Naive B cell (primary cell): ENCODE results near the gene USP36. TPM values are rescaled to one million over a fixed set of nuclear protein-coding genes. Genes with fewer than 3 reads are reported as not detected.
"Not testable (repeated sequence)": the region's sequence is repeated elsewhere in the genome, so short reads cannot be mapped to it uniquely, and the experiment has no call there.

Source experiments
- ATAC-seq, 2 donors: fragments of 150-1000 bp; cut with Tn5 transposase; 2 replicates each; pipeline ENCODE4 v1.10.0; 2021; ENCODE audit warnings: low read depth in 2 of 2, mild to moderate bottlenecking in 2 of 2, moderate library complexity in 2 of 2
- DNase-seq: peaks from one replicate; pipeline ENCODE4 v3.0.0; 2022
- H3K27ac Mint-ChIP-seq, 6 donors: one replicate each; pipeline ENCODE4 v1.8.0; 2020 to 2022; ENCODE audit warnings: mild to moderate bottlenecking in 6 of 6, mixed read lengths in 6 of 6, moderate library complexity in 5 of 6, inconsistent platforms in 2 of 6
- H3K27me3 Mint-ChIP-seq, 3 donors: one replicate each; pipeline ENCODE4 v1.8.0; 2021 to 2022; ENCODE audit warnings: mixed read lengths in 3 of 3, mild to moderate bottlenecking in 1 of 3
- H3K36me3 Mint-ChIP-seq, 2 donors: one replicate each; pipeline ENCODE4 v1.8.0; 2020 to 2022; ENCODE audit warnings: mixed read lengths in 2 of 2, inconsistent platforms in 1 of 2, mild to moderate bottlenecking in 1 of 2
- H3K4me1 Mint-ChIP-seq, 3 donors: one replicate each; pipeline ENCODE4 v1.8.0; 2020 to 2022; ENCODE audit warnings: mixed read lengths in 3 of 3, inconsistent platforms in 1 of 3, mild to moderate bottlenecking in 1 of 3, moderate library complexity in 1 of 3
- H3K4me3 Mint-ChIP-seq, 8 donors: one replicate each; pipeline ENCODE4 v1.8.0; 2020 to 2022; ENCODE audit warnings: mild to moderate bottlenecking in 8 of 8, mixed read lengths in 8 of 8, moderate library complexity in 8 of 8, inconsistent platforms in 2 of 8
- H3K9me3 Mint-ChIP-seq, 7 donors: one replicate each; pipeline ENCODE4 v1.8.0; 2020 to 2022; ENCODE audit warnings: mixed read lengths in 7 of 7, mild to moderate bottlenecking in 5 of 7, inconsistent platforms in 2 of 7, moderate library complexity in 1 of 7
- polyA plus RNA-seq, 6 donors: library from polyadenylated mRNA; unstranded; fragments of 300-500 nt; fragmentation: Illumina TruSeq; gene quantifications; one replicate each; pipeline ENCODE4 v1.2.3, GENCODE V29; 2021; ENCODE audit warnings: low read depth in 6 of 6

The USP36 gene
- polyA plus RNA-seq, 6 donors from 2014 or later = 14.9 to 37.9 (median 24.5) TPM

GRCh38 chr17:78751000-78751399 lies 89.6 kb downstream of the USP36 start:
- H3K9me3 Mint-ChIP-seq, ATAC-seq, H3K27me3 Mint-ChIP-seq, DNase-seq, H3K36me3 Mint-ChIP-seq: not testable (repeated sequence)
- Mint-ChIP-seq H3K27ac (peak overlapping the region; percentile 85 to 97 (median 92)), H3K4me3 (peak overlapping the region in 4 of 8 donors; percentile 12 to 58 (median 35)), H3K4me1 (peaks cover 59 to 86% (median 76%) of the 10 kb centered on the region in 3 donors)

GRCh38 chr17:78748730-78749317 lies 91.8 kb downstream of the USP36 start:
- peak; percentile 95 for ATAC-seq
- no peaks in the 10 kb centered on the region for H3K36me3 Mint-ChIP-seq
- H3K27ac Mint-ChIP-seq = peak overlapping the region; percentile 91 to 99 (median 94)
- H3K4me1 Mint-ChIP-seq = peaks cover 68 to 95% (median 87%) of the 10 kb centered on the region in 3 donors
- peak overlapping the region; percentile 60 to 89 (median 82) for H3K4me3 Mint-ChIP-seq
- peak; percentile 70 for DNase-seq
- no peaks in the 10 kb centered on the region for H3K9me3 Mint-ChIP-seq
- H3K27me3 Mint-ChIP-seq = no peaks in the 10 kb centered on the region

- Mint-ChIP-seq H3K4me1 (peaks cover 71 to 97% (median 84%) of the 10 kb centered on the region in 3 donors), H3K27me3 (no peaks in the 10 kb centered on the region), H3K9me3 (no peaks in the 10 kb centered on the region), H3K36me3 (no peaks in the 10 kb centered on the region), H3K4me3 (peak overlapping the region; percentile 60 to 89 (median 82)), H3K27ac (peak overlapping the region; percentile 91 to 99 (median 94))
- ATAC-seq (peak in 1 of 2 donors; percentile 12), DNase-seq (no peak)
Observed at GRCh38 chr17:78748048-78748729, 92.4 kb downstream of the USP36 start.

GRCh38 chr17:78747488-78747887 lies 93.1 kb downstream of the USP36 start:
- DNase-seq (no peak), ATAC-seq (no peak)
- Mint-ChIP-seq H3K9me3 (no peaks in the 10 kb centered on the region), H3K27me3 (no peaks in the 10 kb centered on the region), H3K36me3 (no peaks in the 10 kb centered on the region), H3K4me1 (peaks cover 71 to 96% (median 81%) of the 10 kb centered on the region in 3 donors), H3K4me3 (peak overlapping the region in 7 of 8 donors; percentile 59 to 89 (median 79)), H3K27ac (peak overlapping the region; percentile 90 to 97 (median 92))

GRCh38 chr17:78746949-78747269 lies 93.7 kb downstream of the USP36 start:
- Mint-ChIP-seq H3K27me3 (no peaks in the 10 kb centered on the region), H3K9me3 (no peaks in the 10 kb centered on the region), H3K4me1 (peaks cover 75 to 96% (median 84%) of the 10 kb centered on the region in 3 donors), H3K36me3 (no peaks in the 10 kb centered on the region), H3K27ac (peak overlapping the region; percentile 57 to 97 (median 92)), H3K4me3 (peak overlapping the region in 7 of 8 donors; percentile 35 to 86 (median 74))
- ATAC-seq (no peak), DNase-seq (no peak)

- Mint-ChIP-seq H3K27me3 (no peaks in the 10 kb centered on the region), H3K4me1 (peaks cover 79 to 96% (median 84%) of the 10 kb centered on the region in 3 donors), H3K4me3 (peak overlapping the region in 7 of 8 donors; percentile 2 to 86 (median 26)), H3K9me3 (no peaks in the 10 kb centered on the region), H3K27ac (peak overlapping the region; percentile 47 to 97 (median 74)), H3K36me3 (no peaks in the 10 kb centered on the region)
- DNase-seq = no peak
- no peak for ATAC-seq
Observed at GRCh38 chr17:78746263-78746948, 94.2 kb downstream of the USP36 start.

Other genes starting within 250 kb of the USP36 start
- gene CYTH1, start 58.5 kb downstream of the USP36 start, polyA plus RNA-seq = 100 to 1,000 TPM; 165 to 235 (median 190) TPM
- gene CEP295NL, start 62.4 kb upstream of the USP36 start, polyA plus RNA-seq = 1 to 10 TPM in 5 of 6 donors, not detected in 1; 1.3 to 2.9 (median 1.6) TPM
- 1 to 10 TPM in 1 of 6 donors, under 1 TPM in 5; 0.40 to 1.1 (median 0.65) TPM for gene TIMP2, start 84.6 kb upstream of the USP36 start, polyA plus RNA-seq
- 10 to 100 TPM in 1 of 6 donors, 1 to 10 TPM in 5; 1.2 to 17.1 (median 3.7) TPM for gene LGALS3BP, start 139.1 kb upstream of the USP36 start, polyA plus RNA-seq
- gene CANT1, start 168.9 kb upstream of the USP36 start, polyA plus RNA-seq = 1 to 10 TPM; 3.7 to 9.7 (median 6.0) TPM
- gene C1QTNF1, start 183.4 kb upstream of the USP36 start, polyA plus RNA-seq = not detected
- 1 to 10 TPM; 1.4 to 7.4 (median 3.6) TPM for gene ENGASE, start 234.0 kb upstream of the USP36 start, polyA plus RNA-seq